GM12865 (cell line): Measurements from ENCODE around the gene SLC25A20.
"Not testable (repeated sequence)": the region's sequence is repeated elsewhere in the genome, so short reads cannot be mapped to it uniquely, and the experiment has no call there.

Experiments used
- DNase-seq: peaks from one replicate; pipeline ENCODE4 v3.0.0; 2010; ENCODE audit warnings: low read depth
- H3K4me3 ChIP-seq: 2 replicates; pipeline ENCODE4 v1.5.1; 2011; ENCODE audit warnings: mild to moderate bottlenecking, low read depth, low read length, control low read depth
- TF ChIP-seq, protein P1 (sequence below): IDR thresholded peaks from 2 replicates; pipeline ENCODE4 v1.5.1; 2011; ENCODE audit warnings: low read length, control low read depth, low read depth, inconsistent platforms; ENCODE audit not compliant: insufficient read depth; ENCODE audit errors: missing control alignments

The SLC25A20 gene

DNA sequence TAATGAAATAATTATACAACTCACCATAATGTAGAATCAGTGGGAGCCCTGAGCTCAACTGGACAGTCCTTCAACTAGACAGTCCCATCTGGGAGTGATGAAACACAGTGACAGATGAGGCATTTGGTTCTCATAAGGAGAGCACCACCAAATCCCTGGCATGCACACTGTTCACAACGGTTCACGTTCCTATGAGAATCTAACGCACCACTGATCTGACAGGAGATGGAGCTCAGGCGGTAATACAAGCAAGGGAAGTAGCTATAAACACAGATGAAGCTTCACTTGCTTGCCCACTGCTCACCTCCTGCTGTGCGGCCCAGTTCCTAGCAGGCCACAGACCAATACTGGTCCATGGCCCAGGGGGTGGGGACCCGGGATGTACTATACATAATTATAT is 68.0 kb downstream of the SLC25A20 start:
- TF ChIP-seq, protein P1, sequence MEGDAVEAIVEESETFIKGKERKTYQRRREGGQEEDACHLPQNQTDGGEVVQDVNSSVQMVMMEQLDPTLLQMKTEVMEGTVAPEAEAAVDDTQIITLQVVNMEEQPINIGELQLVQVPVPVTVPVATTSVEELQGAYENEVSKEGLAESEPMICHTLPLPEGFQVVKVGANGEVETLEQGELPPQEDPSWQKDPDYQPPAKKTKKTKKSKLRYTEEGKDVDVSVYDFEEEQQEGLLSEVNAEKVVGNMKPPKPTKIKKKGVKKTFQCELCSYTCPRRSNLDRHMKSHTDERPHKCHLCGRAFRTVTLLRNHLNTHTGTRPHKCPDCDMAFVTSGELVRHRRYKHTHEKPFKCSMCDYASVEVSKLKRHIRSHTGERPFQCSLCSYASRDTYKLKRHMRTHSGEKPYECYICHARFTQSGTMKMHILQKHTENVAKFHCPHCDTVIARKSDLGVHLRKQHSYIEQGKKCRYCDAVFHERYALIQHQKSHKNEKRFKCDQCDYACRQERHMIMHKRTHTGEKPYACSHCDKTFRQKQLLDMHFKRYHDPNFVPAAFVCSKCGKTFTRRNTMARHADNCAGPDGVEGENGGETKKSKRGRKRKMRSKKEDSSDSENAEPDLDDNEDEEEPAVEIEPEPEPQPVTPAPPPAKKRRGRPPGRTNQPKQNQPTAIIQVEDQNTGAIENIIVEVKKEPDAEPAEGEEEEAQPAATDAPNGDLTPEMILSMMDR, result no peak
- H3K4me3 ChIP-seq, result no peak overlapping the region
- no peak for DNase-seq

DNA sequence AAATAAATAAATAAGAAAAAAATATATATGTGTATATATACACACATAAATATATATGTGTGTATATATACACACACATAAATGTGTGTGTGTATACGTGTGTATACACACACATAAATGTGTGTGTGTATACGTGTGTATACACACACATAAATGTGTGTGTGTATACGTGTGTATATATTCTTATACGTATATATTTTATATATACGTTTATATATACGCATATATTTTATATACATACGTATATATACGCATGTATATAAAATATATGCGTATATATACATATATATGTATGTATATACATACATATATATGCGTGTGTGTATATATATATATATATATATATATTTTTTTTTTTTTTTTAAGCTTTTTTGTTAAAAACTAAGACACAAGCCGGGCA is 69.2 kb downstream of the SLC25A20 start:
- not testable (repeated sequence) for H3K4me3 ChIP-seq, DNase-seq

DNA sequence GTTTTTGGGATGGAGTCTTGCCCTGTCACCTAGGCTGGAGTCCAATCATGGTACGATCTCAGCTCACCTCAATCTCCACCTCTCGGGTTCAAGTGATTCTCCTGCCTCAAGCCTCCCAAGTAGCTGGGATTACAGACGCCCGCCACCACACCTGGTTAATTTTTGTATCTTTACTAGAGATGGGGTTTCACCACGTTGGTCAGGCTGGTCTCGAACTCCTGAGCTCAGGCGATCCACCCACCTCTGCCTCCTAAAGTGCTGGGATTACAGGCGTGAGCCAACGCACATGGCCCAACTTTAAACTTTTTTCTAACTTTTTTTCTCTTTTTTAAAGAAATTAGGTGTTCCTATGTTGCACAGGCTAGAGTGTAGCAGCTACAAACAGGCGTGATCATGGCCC is 70.8 kb downstream of the SLC25A20 start:
- DNase-seq, H3K4me3 ChIP-seq: not testable (repeated sequence)

DNA sequence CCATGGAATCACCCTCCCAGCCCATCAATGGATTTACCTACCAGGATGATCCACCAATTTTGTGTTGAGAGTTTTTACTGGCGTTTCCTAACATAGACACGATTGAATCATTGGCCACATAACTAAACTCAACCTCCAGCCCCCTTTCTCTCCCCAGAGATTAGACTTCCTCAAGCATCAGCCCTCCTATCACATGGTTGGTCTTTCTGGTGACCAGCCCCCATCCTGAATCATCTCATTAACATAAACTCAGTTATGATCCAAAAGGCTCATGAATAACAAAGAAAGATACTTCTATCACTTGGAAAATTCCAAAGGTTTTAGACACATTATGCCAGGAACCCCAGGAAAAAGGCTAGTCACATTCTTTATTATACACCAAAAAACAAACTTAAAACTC is 72.2 kb downstream of the SLC25A20 start:
- no peak for DNase-seq
- TF ChIP-seq, protein P1, result no peak
- H3K4me3 ChIP-seq, result no peak overlapping the region

DNA sequence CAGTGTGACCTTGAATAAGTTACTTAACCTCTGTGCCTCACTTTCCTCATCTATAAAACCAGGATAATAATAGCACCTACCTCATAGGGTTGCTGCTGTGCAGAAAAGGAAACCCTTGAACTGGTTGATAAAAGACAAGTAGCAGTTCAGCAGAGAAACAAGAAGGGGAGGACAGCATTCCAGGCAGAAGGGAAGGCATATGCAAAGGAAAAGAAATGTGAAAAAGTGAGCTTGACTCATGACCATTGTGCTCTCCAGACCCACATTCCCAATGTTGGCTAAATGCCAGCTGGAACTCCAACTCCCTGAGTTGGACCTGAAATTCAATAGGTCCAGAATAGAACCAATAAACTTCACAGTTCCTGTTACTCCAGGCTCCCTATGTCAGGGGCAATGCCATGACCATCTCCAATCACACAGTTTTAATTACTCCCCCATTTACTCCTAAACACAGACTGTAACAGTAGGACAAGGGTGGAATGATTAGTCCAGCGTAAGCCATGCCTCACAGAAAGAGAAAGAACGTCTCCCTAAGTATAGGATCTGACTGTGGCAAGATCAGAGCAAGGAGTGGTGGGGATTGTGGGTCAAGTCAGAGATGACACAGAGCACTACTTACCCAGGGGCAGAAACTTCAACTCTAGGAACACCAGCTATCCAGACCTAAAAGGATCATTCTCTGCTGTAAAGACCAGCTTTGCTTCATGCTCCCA is 77.9 kb downstream of the SLC25A20 start:
- TF ChIP-seq, protein P1, result no peak
- no peak for DNase-seq
- H3K4me3 ChIP-seq, result no peak overlapping the region

DNA sequence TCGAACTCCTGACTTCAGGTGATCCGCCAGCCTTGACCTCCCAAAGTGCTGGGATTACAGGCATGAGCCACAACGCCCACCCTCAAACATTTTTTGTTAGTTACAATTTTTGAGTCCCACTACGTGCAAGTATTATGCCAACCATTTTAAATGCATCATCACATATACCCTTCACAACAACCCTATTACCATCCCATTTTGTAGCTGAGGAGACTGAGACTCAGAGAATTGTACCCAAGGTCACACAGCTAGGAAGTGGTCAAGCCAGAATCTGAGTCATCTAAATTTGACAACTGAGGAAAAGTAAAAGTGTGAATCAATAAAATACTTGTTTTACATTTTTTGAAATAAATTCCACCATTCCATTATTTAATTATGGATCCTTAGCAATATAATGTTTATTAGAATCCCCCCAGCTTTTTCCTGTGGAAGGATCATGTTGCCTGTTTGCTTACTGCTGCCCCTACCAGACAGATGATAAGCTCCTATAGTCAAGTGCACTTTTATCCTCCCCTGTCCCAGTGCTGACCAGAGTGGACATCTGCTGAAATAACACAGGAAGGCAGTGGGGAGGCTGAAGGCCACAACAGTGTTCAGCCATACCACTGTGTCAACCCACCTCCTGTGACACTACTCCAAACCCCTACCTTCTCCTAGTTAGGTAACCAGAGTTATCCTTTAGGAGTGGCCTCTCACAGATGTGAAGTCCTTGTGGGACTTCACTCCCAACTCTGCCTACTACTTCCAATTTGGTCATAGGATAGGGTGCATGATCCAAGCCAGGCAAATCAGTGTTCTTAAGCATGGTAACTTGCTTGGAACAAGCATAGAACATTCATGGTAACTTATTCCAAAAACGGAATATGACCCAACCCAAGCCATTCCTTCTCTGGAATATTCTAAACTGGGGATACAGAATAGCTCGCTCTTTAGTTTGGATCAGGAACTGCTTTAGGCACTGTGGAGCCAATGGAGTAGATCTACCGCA is 79.2 kb downstream of the SLC25A20 start:
- TF ChIP-seq, protein P1, result no peak
- DNase-seq, result no peak
- H3K4me3 ChIP-seq, result no peak overlapping the region

DNA sequence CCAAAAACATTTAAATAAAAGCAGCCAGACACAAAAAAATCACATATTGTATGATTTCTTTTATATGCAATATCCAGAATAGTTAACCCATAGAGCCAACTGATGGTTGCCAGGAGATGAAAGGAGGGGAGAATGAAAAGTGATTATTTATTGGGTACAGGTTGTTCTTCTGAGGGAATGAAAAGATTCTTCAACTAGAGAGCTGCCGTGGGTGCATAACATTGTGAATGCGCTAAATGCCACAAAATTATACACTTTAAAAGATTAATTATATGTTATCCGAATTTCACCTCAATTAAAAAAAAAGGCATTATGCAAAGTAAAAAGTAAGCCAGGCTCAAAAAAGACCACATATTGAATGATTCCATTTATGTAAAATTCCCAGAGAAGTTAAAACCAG is 87.2 kb downstream of the SLC25A20 start:
- H3K4me3 ChIP-seq, result no peak overlapping the region
- no peak for DNase-seq
- TF ChIP-seq, protein P1, result no peak
